ENCODE measurements around the gene HOXB13.

The HOXB13 gene

GRCh38 chr17:48755356-48755755 is 26.8 kb upstream of the HOXB13 start:
- H3K4me3 ChIP-seq (ENCODE audit: low read depth, low read length): no peak overlapping the region
- no peak for DNase-seq (ENCODE audit: low read depth, low spot score)
- POLR2A ChIA-PET: no interaction called here
- CTCF ChIA-PET: interaction anchor here (0.7 to 2.0 kb wide), 7 partner anchors 9 to 76 kb away, joined by 3 to 5 read pairs (median 3); no protein-coding TSS in a partner anchor
- no peak for TF ChIP-seq CTCF (IDR thresholded peaks at IDR 0.05; ENCODE audit: insufficient read depth, low read length, missing control alignments)

GRCh38 chr17:48754500-48755261 is 26.1 kb upstream of the HOXB13 start:
- TF ChIP-seq CTCF (IDR thresholded peaks at IDR 0.05; ENCODE audit: insufficient read depth, low read length, missing control alignments): no peak
- CTCF ChIA-PET: interaction anchor here (0.8 to 2.0 kb wide), 2 partner anchors 16 to 30 kb away, joined by 3 to 5 read pairs; no protein-coding TSS in a partner anchor
- POLR2A ChIA-PET: no interaction called here
- no peak for DNase-seq (ENCODE audit: low read depth, low spot score)
- no peak overlapping the region for H3K4me3 ChIP-seq (ENCODE audit: low read depth, low read length)

DNA sequence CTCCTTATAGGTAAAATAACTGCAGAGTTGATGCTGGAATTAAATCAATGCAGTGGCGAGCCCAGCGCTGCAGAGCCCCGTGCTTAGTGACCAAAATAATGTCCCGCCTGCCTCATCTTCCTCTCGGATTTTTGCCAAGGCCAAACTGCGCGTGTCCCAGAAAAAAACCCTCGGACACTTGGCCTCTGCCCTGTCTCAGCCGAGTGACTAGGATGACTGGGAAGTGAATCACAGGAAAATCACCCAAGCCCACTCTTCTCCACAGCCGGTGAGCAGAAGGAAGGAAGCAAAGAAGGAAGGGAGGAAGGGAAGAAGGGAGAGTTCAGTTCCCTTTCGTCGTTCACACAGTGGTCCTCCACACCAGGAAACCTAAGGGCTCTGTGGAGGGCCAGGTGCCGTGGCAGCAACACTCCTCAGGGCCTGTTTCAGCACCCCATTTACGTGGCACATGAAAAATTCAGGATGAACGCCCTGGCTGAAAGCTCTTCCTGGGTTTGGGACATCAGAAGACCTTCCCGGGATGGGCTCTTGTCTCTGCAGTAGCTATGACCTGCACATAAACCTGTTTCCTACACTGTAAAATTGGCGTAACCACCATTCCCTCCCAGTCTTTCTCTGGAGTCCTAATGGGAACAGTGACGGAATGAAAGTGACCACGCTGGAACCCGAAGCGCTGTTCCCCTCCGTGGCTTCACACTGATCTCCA is 25.4 kb upstream of the HOXB13 start:
- no peak for DNase-seq (ENCODE audit: low read depth, low spot score)
- H3K4me3 ChIP-seq (ENCODE audit: low read depth, low read length): no peak overlapping the region
- POLR2A ChIA-PET: no interaction called here
- TF ChIP-seq CTCF (IDR thresholded peaks at IDR 0.05; ENCODE audit: insufficient read depth, low read length, missing control alignments): no peak
- CTCF ChIA-PET: interaction anchor here (2.0 kb wide), 1 partner anchor 30 kb away, joined by 5 read pairs; no protein-coding TSS in a partner anchor

DNA sequence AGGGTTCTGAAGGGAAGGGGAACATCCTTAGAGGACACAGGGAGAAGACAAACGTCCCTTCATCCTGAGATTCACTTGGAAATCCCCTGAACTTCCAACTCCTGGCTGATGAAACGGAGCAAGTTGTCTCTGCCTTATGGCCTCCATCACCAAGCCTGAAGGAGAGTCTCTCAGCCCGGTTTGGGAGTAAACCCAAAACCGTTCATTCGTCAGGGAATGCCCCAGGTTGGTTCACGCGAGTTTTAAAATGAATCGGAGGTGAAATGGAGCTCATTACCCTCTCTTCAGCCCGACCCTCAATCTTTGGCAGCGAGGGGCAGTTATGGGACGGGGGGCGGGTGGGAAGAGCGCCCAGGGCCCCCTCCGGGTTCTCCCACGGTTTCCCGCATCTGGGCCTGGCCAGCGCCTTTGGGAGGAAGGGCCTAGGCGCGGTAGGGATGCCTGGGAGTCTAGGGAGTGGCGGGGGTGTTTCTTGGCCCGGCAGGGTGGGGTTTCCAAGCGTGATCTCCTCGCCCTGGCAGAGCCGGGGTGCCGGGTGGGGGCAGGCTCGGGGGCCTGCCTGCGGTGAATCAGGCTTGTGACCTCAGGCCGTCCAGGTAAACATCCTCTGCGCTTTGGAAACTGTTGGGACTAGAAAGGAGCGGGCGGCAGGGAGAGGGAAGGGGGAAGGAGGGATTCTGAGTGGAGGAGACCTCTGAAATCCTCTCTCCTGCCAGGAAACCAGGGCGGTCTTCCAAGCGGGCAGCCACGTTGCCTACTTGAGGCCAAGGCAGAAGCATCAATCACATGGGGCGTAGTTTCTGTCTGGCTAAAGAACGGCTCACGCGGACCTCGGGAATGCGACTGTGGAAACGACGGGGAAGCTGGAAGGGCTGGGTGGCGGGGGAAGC is 24.1 kb upstream of the HOXB13 start:
- ChIA-PET CTCF (interaction anchor here (0.8 kb wide), 1 partner anchor 36 kb away, joined by 3 read pairs; no protein-coding TSS in a partner anchor), POLR2A (no interaction called here)
- DNase-seq (ENCODE audit: low read depth, low spot score): no peak
- no peak for TF ChIP-seq CTCF (IDR thresholded peaks at IDR 0.05; ENCODE audit: insufficient read depth, low read length, missing control alignments)
- no peak overlapping the region for H3K4me3 ChIP-seq (ENCODE audit: low read depth, low read length)

- CTCF ChIA-PET: interaction anchor here (0.8 to 2.0 kb wide), 6 partner anchors 14 to 52 kb away, joined by 3 to 11 read pairs (median 4); no protein-coding TSS in a partner anchor
- H3K4me3 ChIP-seq (ENCODE audit: low read depth, low read length): no peak overlapping the region
- POLR2A ChIA-PET: interaction anchor here (1.0 kb wide), 1 partner anchor 23 kb away, joined by 5 read pairs; the partner anchor contains the start of gene HOXB13
- no peak for TF ChIP-seq CTCF (IDR thresholded peaks at IDR 0.05; ENCODE audit: insufficient read depth, low read length, missing control alignments)
- DNase-seq (ENCODE audit: low read depth, low spot score): no peak
These were observed 23.3 kb upstream of the HOXB13 start for GRCh38 chr17:48751733-48752398.
